HepG2 (cell line): Measurements from ENCODE around the gene C3orf22. TPM values are rescaled to one million over a fixed set of nuclear protein-coding genes. Genes with fewer than 3 reads are reported as not detected.

Source experiments
- AGO2 ChIP-seq: fragments of 200-400 bp; formaldehyde crosslinking; optimal IDR thresholded peaks from 2 replicates; pipeline ENCODE3; 2017; ENCODE audit warnings: mild to moderate bottlenecking, low read depth, low read length, moderate library complexity
- CENPT ChIP-seq: sonication (generic); formaldehyde crosslinking; IDR thresholded peaks from 2 replicates; pipeline ENCODE4 v1.8.0; 2022; ENCODE audit warnings: low read depth, mild to moderate bottlenecking, moderate library complexity, missing genetic modification reagents
- DNMT3B ChIP-seq: conservative IDR thresholded peaks from 2 replicates; pipeline ENCODE4 v1.6.1; 2016; ENCODE audit warnings: missing biosample characterization, control low read depth
- FOSL2 ChIP-seq: sonication (generic); formaldehyde crosslinking; IDR thresholded peaks from 2 replicates; pipeline ENCODE4 v1.4.0; 2020; ENCODE audit warnings: missing genetic modification reagents
- GTF3A ChIP-seq: sonication (generic); formaldehyde crosslinking; conservative IDR thresholded peaks from 2 replicates; pipeline ENCODE4 v1.4.0; 2020; ENCODE audit warnings: mild to moderate bottlenecking, missing genetic modification reagents
- KAT8 ChIP-seq: IDR thresholded peaks from 2 replicates; pipeline ENCODE4 v1.6.1; 2016; ENCODE audit warnings: missing genetic modification reagents, missing compliant biosample characterization
- KDM2A ChIP-seq: sonication (generic); formaldehyde crosslinking; IDR thresholded peaks from 2 replicates; pipeline ENCODE4 v1.4.0; 2020; ENCODE audit warnings: low read depth, missing genetic modification reagents, borderline replicate concordance
- KLF11 ChIP-seq: IDR thresholded peaks from 2 replicates; pipeline ENCODE4 v1.6.1; 2016; ENCODE audit warnings: missing compliant biosample characterization
- PHF8 ChIP-seq: sonication (generic); formaldehyde crosslinking; IDR thresholded peaks from 2 replicates; pipeline ENCODE4 v1.5.0; 2020; ENCODE audit warnings: missing genetic modification reagents
- PITX1 ChIP-seq: sonication (generic); formaldehyde crosslinking; IDR thresholded peaks from 2 replicates; pipeline ENCODE4 v1.5.1; 2020; ENCODE audit warnings: mild to moderate bottlenecking, missing genetic modification reagents
- RBM22 ChIP-seq: fragments of 200-400 bp; formaldehyde crosslinking; optimal IDR thresholded peaks from 2 replicates; pipeline ENCODE3; 2017; ENCODE audit warnings: mild to moderate bottlenecking, low read length, moderate library complexity
- SNAI1 ChIP-seq: sonication (generic); formaldehyde crosslinking; IDR thresholded peaks from 2 replicates; pipeline ENCODE4 v1.5.0; 2020; ENCODE audit warnings: mild to moderate bottlenecking, missing genetic modification reagents, borderline replicate concordance
- SRSF9 ChIP-seq: fragments of 200-400 bp; formaldehyde crosslinking; IDR thresholded peaks from 2 replicates; pipeline ENCODE4 v1.6.1; 2018; ENCODE audit warnings: borderline replicate concordance, mild to moderate bottlenecking, low read depth, low read length; ENCODE audit not compliant: insufficient read depth, poor library complexity, severe bottlenecking
- TBP ChIP-seq: sonication (generic); formaldehyde crosslinking; IDR thresholded peaks from 2 replicates; pipeline ENCODE4 v1.5.0; 2020; ENCODE audit warnings: missing genetic modification reagents
- ZNF225 ChIP-seq: sonication (generic); formaldehyde crosslinking; IDR thresholded peaks from 2 replicates; pipeline ENCODE4 v1.4.0; 2020; ENCODE audit warnings: mild to moderate bottlenecking, missing genetic modification reagents
- ZNF282 ChIP-seq: fragments of 450-650 bp; IDR thresholded peaks from 2 replicates; pipeline ENCODE4 v1.6.1; 2018; ENCODE audit not compliant: partially characterized antibody
- ZNF430 ChIP-seq: sonication (generic); formaldehyde crosslinking; IDR thresholded peaks from 2 replicates; pipeline ENCODE4 v1.9.0; 2021; ENCODE audit warnings: mild to moderate bottlenecking, missing genetic modification reagents
- polyA plus RNA-seq, 8 experiments: library from polyadenylated mRNA; depleted of rRNA in 3 of 8; stranded (reverse) in 7 of 8; unstranded in 1 of 8; fragments of >200 nt; fragmentation: Illumina TruSeq in 4 of 8; extraction: Trizol in 4 of 8; gene quantifications; 2 replicates each; pipeline versions ENCODE4 v1.2.1 to v1.2.3, GENCODE V29; 2011 to 2016; ENCODE audit warnings: low read depth in 4 of 8, missing spikeins in 1 of 8, mixed read lengths in 1 of 8; ENCODE audit not compliant: insufficient read depth in 1 of 8
- total RNA-seq, 5 experiments: library from RNA; depleted of rRNA; stranded (reverse); fragments of >200 nt; fragmentation: Illumina TruSeq; extraction: Trizol; gene quantifications; 2 replicates each; pipeline ENCODE4 v1.2.3, GENCODE V29; 2016; ENCODE audit warnings: low read depth in 1 of 5
- TF ChIP-seq, protein P1 (sequence below): sonication (generic); formaldehyde crosslinking; IDR thresholded peaks from 2 replicates; pipeline ENCODE4 v1.4.0; 2020; ENCODE audit warnings: mild to moderate bottlenecking, missing genetic modification reagents
- TF ChIP-seq, protein P2 (sequence below): sonication (generic); formaldehyde crosslinking; IDR thresholded peaks from 2 replicates; pipeline ENCODE4 v1.4.0; 2020; ENCODE audit warnings: missing genetic modification reagents
- TF ChIP-seq, protein P3 (sequence below): IDR thresholded peaks from 2 replicates; pipeline ENCODE4 v1.4.0; 2020; ENCODE audit warnings: mild to moderate bottlenecking, missing genetic modification reagents
- TF ChIP-seq, protein P4 (sequence below): sonication (generic); formaldehyde crosslinking; IDR thresholded peaks from 2 replicates; pipeline ENCODE4 v1.8.0; 2023; ENCODE audit warnings: mild to moderate bottlenecking, missing genetic modification reagents
- TF ChIP-seq, protein P5 (sequence below): sonication (generic); formaldehyde crosslinking; conservative IDR thresholded peaks from 2 replicates; pipeline ENCODE4 v1.4.0; 2020; ENCODE audit warnings: missing genetic modification reagents

Gene C3orf22
- total and polyA plus RNA-seq, 2 of the 13 experiments (the other 11 are each of a cell fraction or from before 2014, with no cell fraction given), result not detected

DNA sequence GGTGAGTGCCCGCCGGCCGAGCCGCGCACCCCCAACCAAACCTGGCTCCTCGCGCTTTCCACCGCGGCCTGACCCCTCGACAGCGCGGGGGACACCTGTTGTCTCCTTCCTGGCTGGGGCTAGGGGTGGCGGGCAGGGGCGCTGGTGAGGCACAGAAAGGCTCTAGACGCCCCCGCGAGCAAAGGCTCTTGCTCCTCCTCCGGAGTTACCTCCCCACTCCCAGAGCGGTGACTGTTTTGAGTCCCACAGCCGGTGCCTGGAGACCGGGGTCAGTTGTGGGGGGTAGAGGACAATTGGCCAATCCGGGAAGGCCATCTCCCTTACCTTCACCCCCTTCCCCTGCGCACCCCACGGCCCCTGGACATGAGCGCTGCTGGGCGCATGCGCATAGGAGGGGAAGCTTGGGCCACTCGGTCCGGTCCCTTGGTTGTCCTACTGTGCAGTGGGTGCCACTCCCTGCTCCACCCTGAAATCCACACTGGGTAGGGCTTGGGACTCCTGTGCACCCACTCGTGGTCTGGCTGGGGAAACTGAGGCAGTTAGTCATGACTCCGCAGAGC, 34.2 kb downstream of the C3orf22 start (continued):
- TF ChIP-seq SRSF9 (no peak), FOSL2 (CRISPR knock-in tag) (no peak), DNMT3B (CRISPR knock-in tag) (no peak), SNAI1 (CRISPR knock-in tag) (no peak), CENPT (CRISPR knock-in tag) (peak; percentile 16; the same call in 1 of the 2 replicates), TBP (CRISPR knock-in tag) (no peak), ZNF225 (CRISPR knock-in tag) (0 out of 2 replicates have a peak, but pooled peaks have one; percentile 20), PHF8 (CRISPR knock-in tag) (peak; percentile 3; the same call in 1 of the 2 replicates), PITX1 (CRISPR knock-in tag) (peak; percentile 53; the same call in 1 of the 2 replicates), KAT8 (CRISPR knock-in tag) (no peak), KDM2A (CRISPR knock-in tag) (peak; percentile 35; the same call in 1 of the 2 replicates), ZNF430 (0 out of 2 replicates have a peak, but pooled peaks have one; percentile 47), RBM22 (no peak), GTF3A (CRISPR knock-in tag) (no peak), KLF11 (CRISPR knock-in tag) (no peak), ZNF282 (no peak), AGO2 (peak; percentile 34)
- TF ChIP-seq, protein P1, sequence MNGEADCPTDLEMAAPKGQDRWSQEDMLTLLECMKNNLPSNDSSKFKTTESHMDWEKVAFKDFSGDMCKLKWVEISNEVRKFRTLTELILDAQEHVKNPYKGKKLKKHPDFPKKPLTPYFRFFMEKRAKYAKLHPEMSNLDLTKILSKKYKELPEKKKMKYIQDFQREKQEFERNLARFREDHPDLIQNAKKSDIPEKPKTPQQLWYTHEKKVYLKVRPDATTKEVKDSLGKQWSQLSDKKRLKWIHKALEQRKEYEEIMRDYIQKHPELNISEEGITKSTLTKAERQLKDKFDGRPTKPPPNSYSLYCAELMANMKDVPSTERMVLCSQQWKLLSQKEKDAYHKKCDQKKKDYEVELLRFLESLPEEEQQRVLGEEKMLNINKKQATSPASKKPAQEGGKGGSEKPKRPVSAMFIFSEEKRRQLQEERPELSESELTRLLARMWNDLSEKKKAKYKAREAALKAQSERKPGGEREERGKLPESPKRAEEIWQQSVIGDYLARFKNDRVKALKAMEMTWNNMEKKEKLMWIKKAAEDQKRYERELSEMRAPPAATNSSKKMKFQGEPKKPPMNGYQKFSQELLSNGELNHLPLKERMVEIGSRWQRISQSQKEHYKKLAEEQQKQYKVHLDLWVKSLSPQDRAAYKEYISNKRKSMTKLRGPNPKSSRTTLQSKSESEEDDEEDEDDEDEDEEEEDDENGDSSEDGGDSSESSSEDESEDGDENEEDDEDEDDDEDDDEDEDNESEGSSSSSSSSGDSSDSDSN (CRISPR knock-in tag), result no peak; the same call in 1 of the 2 replicates
- TF ChIP-seq, protein P2, sequence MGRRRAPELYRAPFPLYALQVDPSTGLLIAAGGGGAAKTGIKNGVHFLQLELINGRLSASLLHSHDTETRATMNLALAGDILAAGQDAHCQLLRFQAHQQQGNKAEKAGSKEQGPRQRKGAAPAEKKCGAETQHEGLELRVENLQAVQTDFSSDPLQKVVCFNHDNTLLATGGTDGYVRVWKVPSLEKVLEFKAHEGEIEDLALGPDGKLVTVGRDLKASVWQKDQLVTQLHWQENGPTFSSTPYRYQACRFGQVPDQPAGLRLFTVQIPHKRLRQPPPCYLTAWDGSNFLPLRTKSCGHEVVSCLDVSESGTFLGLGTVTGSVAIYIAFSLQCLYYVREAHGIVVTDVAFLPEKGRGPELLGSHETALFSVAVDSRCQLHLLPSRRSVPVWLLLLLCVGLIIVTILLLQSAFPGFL (CRISPR knock-in tag), result no peak
- TF ChIP-seq, protein P3, sequence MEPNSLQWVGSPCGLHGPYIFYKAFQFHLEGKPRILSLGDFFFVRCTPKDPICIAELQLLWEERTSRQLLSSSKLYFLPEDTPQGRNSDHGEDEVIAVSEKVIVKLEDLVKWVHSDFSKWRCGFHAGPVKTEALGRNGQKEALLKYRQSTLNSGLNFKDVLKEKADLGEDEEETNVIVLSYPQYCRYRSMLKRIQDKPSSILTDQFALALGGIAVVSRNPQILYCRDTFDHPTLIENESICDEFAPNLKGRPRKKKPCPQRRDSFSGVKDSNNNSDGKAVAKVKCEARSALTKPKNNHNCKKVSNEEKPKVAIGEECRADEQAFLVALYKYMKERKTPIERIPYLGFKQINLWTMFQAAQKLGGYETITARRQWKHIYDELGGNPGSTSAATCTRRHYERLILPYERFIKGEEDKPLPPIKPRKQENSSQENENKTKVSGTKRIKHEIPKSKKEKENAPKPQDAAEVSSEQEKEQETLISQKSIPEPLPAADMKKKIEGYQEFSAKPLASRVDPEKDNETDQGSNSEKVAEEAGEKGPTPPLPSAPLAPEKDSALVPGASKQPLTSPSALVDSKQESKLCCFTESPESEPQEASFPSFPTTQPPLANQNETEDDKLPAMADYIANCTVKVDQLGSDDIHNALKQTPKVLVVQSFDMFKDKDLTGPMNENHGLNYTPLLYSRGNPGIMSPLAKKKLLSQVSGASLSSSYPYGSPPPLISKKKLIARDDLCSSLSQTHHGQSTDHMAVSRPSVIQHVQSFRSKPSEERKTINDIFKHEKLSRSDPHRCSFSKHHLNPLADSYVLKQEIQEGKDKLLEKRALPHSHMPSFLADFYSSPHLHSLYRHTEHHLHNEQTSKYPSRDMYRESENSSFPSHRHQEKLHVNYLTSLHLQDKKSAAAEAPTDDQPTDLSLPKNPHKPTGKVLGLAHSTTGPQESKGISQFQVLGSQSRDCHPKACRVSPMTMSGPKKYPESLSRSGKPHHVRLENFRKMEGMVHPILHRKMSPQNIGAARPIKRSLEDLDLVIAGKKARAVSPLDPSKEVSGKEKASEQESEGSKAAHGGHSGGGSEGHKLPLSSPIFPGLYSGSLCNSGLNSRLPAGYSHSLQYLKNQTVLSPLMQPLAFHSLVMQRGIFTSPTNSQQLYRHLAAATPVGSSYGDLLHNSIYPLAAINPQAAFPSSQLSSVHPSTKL (CRISPR knock-in tag), result no peak
- TF ChIP-seq, protein P4, sequence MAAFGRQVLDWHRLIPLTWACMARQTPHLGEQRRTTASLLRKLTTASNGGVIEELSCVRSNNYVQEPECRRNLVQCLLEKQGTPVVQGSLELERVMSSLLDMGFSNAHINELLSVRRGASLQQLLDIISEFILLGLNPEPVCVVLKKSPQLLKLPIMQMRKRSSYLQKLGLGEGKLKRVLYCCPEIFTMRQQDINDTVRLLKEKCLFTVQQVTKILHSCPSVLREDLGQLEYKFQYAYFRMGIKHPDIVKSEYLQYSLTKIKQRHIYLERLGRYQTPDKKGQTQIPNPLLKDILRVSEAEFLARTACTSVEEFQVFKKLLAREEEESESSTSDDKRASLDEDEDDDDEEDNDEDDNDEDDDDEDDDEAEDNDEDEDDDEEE (CRISPR knock-in tag), result no peak
- TF ChIP-seq, protein P5, sequence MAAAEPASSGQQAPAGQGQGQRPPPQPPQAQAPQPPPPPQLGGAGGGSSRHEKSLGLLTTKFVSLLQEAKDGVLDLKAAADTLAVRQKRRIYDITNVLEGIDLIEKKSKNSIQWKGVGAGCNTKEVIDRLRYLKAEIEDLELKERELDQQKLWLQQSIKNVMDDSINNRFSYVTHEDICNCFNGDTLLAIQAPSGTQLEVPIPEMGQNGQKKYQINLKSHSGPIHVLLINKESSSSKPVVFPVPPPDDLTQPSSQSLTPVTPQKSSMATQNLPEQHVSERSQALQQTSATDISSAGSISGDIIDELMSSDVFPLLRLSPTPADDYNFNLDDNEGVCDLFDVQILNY (CRISPR knock-in tag), result no peak
